PC-3 (cell line): ENCODE results near the gene CXCL13.

ENCODE experiments used
- CTCF ChIP-seq: fragments of 300-600 bp; sonication (generic); conservative IDR thresholded peaks from 2 replicates; pipeline ENCODE4 v1.5.1; 2017; ENCODE audit warnings: antibody characterized with exemption, low read depth, mild to moderate bottlenecking, low read length
- EZH2 ChIP-seq: fragments of 300-600 bp; sonication (generic); IDR thresholded peaks from one replicate; pipeline ENCODE4 v1.6.1; 2017; ENCODE audit warnings: antibody characterized with exemption, mild to moderate bottlenecking, low read length; ENCODE audit not compliant: unreplicated experiment

- TF ChIP-seq EZH2 (no peak), CTCF (peak; percentile 68)
These were observed 6.2 kb upstream of the CXCL13 start for GRCh38 chr4:77599378-77599777.
